Upper lobe of left lung (tissue), 6 donors: ENCODE results near the gene HAL. TPM values are rescaled to one million over a fixed set of nuclear protein-coding genes. Genes with fewer than 3 reads are reported as not detected.
"Not testable (repeated sequence)": the region's sequence is repeated elsewhere in the genome, so short reads cannot be mapped to it uniquely, and the experiment has no call there.

ENCODE experiments used
- ATAC-seq, 2 donors: fragments of 200-7000 bp; cut with Tn5 transposase; one replicate each; pipeline ENCODE4 v1.9.1; 2022; ENCODE audit warnings: mild to moderate bottlenecking in 2 of 2, moderate library complexity in 2 of 2; ENCODE audit not compliant: low FRiP score in 2 of 2
- DNase-seq, 2 donors: peaks; one replicate each; pipeline ENCODE4 v3.0.0-alpha.2; 2019 to 2020
- H3K27ac ChIP-seq, 4 donors: fragments of 200-600 bp; sonication (generic); one replicate each; pipeline ENCODE4 v1.5.1; 2016 to 2019
- H3K27me3 ChIP-seq, 4 donors: fragments of 200-600 bp; sonication (generic); one replicate each; pipeline ENCODE4 v1.5.1; 2017 to 2019
- H3K36me3 ChIP-seq, 4 donors: fragments of 200-600 bp; sonication (generic); one replicate each; pipeline ENCODE4 v1.5.1; 2016 to 2019
- H3K4me1 ChIP-seq, 4 donors: fragments of 200-600 bp; sonication (generic); one replicate each; pipeline ENCODE4 v1.5.1; 2018 to 2019
- H3K4me3 ChIP-seq, 4 donors: fragments of 200-600 bp; sonication (generic); one replicate each; pipeline ENCODE4 v1.5.1; 2017 to 2019; ENCODE audit warnings: mild to moderate bottlenecking in 2 of 4, moderate library complexity in 1 of 4
- H3K9me3 ChIP-seq, 4 donors: fragments of 200-600 bp; sonication (generic); one replicate each; pipeline ENCODE4 v1.5.1; 2018 to 2019
- CTCF ChIP-seq, 6 experiments: fragments of 450-650 bp in 4 of 6; fragments of 200-600 bp in 2 of 6; sonication (generic) in 2 of 6; IDR thresholded peaks; one replicate each; pipeline ENCODE4 v1.5.1; 2016 to 2019; ENCODE audit warnings: antibody characterized with exemption in 6 of 6
- EP300 ChIP-seq, 4 donors: sonication (generic); formaldehyde crosslinking; IDR thresholded peaks; one replicate each; pipeline ENCODE4 v1.5.1; 2017; ENCODE audit warnings: antibody characterized with exemption in 4 of 4, control low read depth in 2 of 4
- POLR2A ChIP-seq, 4 donors: fragments of 450-650 bp; IDR thresholded peaks; one replicate each; pipeline ENCODE4 v1.5.1; 2016 to 2017; ENCODE audit warnings: antibody characterized with exemption in 4 of 4, mild to moderate bottlenecking in 2 of 4
- POLR2AphosphoS5 ChIP-seq, 2 donors: sonication (generic); formaldehyde crosslinking; IDR thresholded peaks; one replicate each; pipeline ENCODE4 v1.5.1; 2017; ENCODE audit warnings: antibody characterized with exemption in 2 of 2
- WGBS, 2 donors: methylation state at CpG; one replicate each; pipeline ENCODE4 v1.1.5; 2017 to 2018; 5-methylcytosine and 5-hydroxymethylcytosine counted together
- total RNA-seq, 6 donors: library from RNA; depleted of rRNA in 4 of 6; stranded (reverse); fragments of >200 nt in 4 of 6; gene quantifications; one replicate each; pipeline versions ENCODE4 v1.1.0 to v1.2.1, GENCODE V29; 2016 to 2021
- donor health status: DM: no; HTN: no; CAD: no; lungs with moderate emphysema.
- donor health status: DM: no; HTN: yes; CAD: no; lungs with severe emphysema.

Gene HAL
- total RNA-seq, 6 donors from 2014 or later, result 3.0 to 11.5 (median 5.2) TPM

- Histone ChIP-seq H3K9me3 (no peaks in the 10 kb centered on the region), H3K27me3 (no peaks in the 10 kb centered on the region), H3K27ac (no peak overlapping the region), H3K4me1 (no peaks in the 10 kb centered on the region), H3K4me3 (no peak overlapping the region), H3K36me3 (no peaks in the 10 kb centered on the region)
- TF ChIP-seq EP300 (IDR thresholded peaks at IDR 0.05) (no peak), POLR2AphosphoS5 (IDR thresholded peaks at IDR 0.05) (no peak), POLR2A (IDR thresholded peaks at IDR 0.05) (no peak), CTCF (IDR thresholded peaks at IDR 0.05) (no peak)
- WGBS, 2 donors, result 70 to 78% methylated on average over 2 of the region's 2 CpGs
- no peak for ATAC-seq
- no peak for DNase-seq
Measured at GRCh38 chr12:95974358-95974757, 21.8 kb downstream of the HAL start.

GRCh38 chr12:95972832-95973456 lies 23.2 kb downstream of the HAL start:
- no peak for ATAC-seq
- no peak for TF ChIP-seq EP300 (IDR thresholded peaks at IDR 0.05)
- TF ChIP-seq POLR2AphosphoS5 (IDR thresholded peaks at IDR 0.05), result no peak
- no peak for TF ChIP-seq CTCF (IDR thresholded peaks at IDR 0.05)
- TF ChIP-seq POLR2A (IDR thresholded peaks at IDR 0.05), result no peak

GRCh38 chr12:95970905-95971304 lies 25.2 kb downstream of the HAL start:
- ATAC-seq, result no peak
- no peaks in the 10 kb centered on the region for H3K36me3 ChIP-seq
- 75 to 83% methylated on average over 5 to 7 of the region's 7 CpGs for WGBS, 2 donors
- H3K27me3 ChIP-seq, result no peaks in the 10 kb centered on the region
- H3K9me3 ChIP-seq, result no peaks in the 10 kb centered on the region
- no peaks in the 10 kb centered on the region for H3K4me1 ChIP-seq
- no peak for TF ChIP-seq POLR2A (IDR thresholded peaks at IDR 0.05)
- TF ChIP-seq POLR2AphosphoS5 (IDR thresholded peaks at IDR 0.05), result no peak
- DNase-seq, result no peak
- no peak overlapping the region for H3K4me3 ChIP-seq
- no peak overlapping the region for H3K27ac ChIP-seq

More at GRCh38 chr12:95972832-95973456, 23.2 kb downstream of the HAL start:
- Histone ChIP-seq H3K36me3 (no peaks in the 10 kb centered on the region), H3K4me3 (no peak overlapping the region), H3K27me3 (no peaks in the 10 kb centered on the region), H3K9me3 (no peaks in the 10 kb centered on the region), H3K27ac (no peak overlapping the region), H3K4me1 (no peaks in the 10 kb centered on the region)
- no peak for DNase-seq
- 68 to 71% methylated on average over 4 of the region's 4 CpGs for WGBS, 2 donors

GRCh38 chr12:95969116-95969515 lies 27.0 kb downstream of the HAL start:
- not testable (repeated sequence) for H3K4me1 ChIP-seq, H3K36me3 ChIP-seq, ATAC-seq, H3K9me3 ChIP-seq, H3K4me3 ChIP-seq, H3K27ac ChIP-seq, H3K27me3 ChIP-seq
- WGBS, 2 donors, result 90% methylated on average over 14 of the region's 28 CpGs; no CpG with 5 or more reads in 1 of the 2 donors
- DNase-seq, result peak in 1 of 2 donors; percentile 66

- ATAC-seq, result no peak
- WGBS, 2 donors, result 92 to 98% methylated on average over 2 of the region's 2 CpGs
- no peak for DNase-seq
- TF ChIP-seq EP300 (IDR thresholded peaks at IDR 0.05) (no peak), POLR2AphosphoS5 (IDR thresholded peaks at IDR 0.05) (no peak), CTCF (IDR thresholded peaks at IDR 0.05) (no peak), POLR2A (IDR thresholded peaks at IDR 0.05) (no peak)
- Histone ChIP-seq H3K4me3 (no peak overlapping the region), H3K9me3 (no peaks in the 10 kb centered on the region), H3K27ac (no peak overlapping the region), H3K27me3 (no peaks in the 10 kb centered on the region), H3K36me3 (no peaks in the 10 kb centered on the region), H3K4me1 (no peaks in the 10 kb centered on the region)
Measured at GRCh38 chr12:95967301-95967700, 28.8 kb downstream of the HAL start.

GRCh38 chr12:95966287-95966870 lies 29.8 kb downstream of the HAL start:
- no peak for ATAC-seq
- WGBS, 2 donors, result 79 to 92% methylated on average over 7 of the region's 7 CpGs
- Histone ChIP-seq H3K27me3 (no peaks in the 10 kb centered on the region), H3K27ac (no peak overlapping the region), H3K36me3 (no peaks in the 10 kb centered on the region), H3K4me3 (no peak overlapping the region), H3K4me1 (no peaks in the 10 kb centered on the region), H3K9me3 (no peaks in the 10 kb centered on the region)
- TF ChIP-seq EP300 (IDR thresholded peaks at IDR 0.05) (no peak), POLR2A (IDR thresholded peaks at IDR 0.05) (no peak), CTCF (IDR thresholded peaks at IDR 0.05) (no peak), POLR2AphosphoS5 (IDR thresholded peaks at IDR 0.05) (no peak)
- no peak for DNase-seq
